Tibial artery (tissue), 4 donors: Measurements from ENCODE around the gene C20orf141.

Experiments used
- DNase-seq, 2 donors: peaks; one replicate each; pipeline ENCODE4 v3.0.0-alpha.2; 2019
- H3K27ac ChIP-seq, 2 donors: fragments of 200-600 bp; sonication (generic) in 1 of 2; 1 replicate in 1 of 2; 2 replicates in 1 of 2; pipeline ENCODE4 v1.5.1; 2018 to 2019; ENCODE audit warnings: mild to moderate bottlenecking in 1 of 2
- H3K27me3 ChIP-seq, 2 donors: fragments of 200-600 bp; sonication (generic) in 1 of 2; one replicate each; pipeline versions ENCODE4 v1.5.1 to v1.6.0; 2016 to 2019
- H3K36me3 ChIP-seq, 3 donors: fragments of 200-600 bp; sonication (generic) in 2 of 3; one replicate each; pipeline ENCODE4 v1.5.1; 2016 to 2019; ENCODE audit warnings: mild to moderate bottlenecking in 2 of 3
- H3K4me1 ChIP-seq, 4 donors: fragments of 200-600 bp; sonication (generic) in 2 of 4; 1 replicate in 3 of 4; 2 replicates in 1 of 4; pipeline ENCODE4 v1.5.1; 2016 to 2019
- H3K4me3 ChIP-seq, 2 donors: fragments of 200-600 bp; sonication (generic) in 1 of 2; 1 replicate in 1 of 2; 2 replicates in 1 of 2; pipeline ENCODE4 v1.5.1; 2018 to 2019; ENCODE audit warnings: mild to moderate bottlenecking in 2 of 2
- H3K9me3 ChIP-seq, 3 donors: fragments of 200-600 bp; sonication (generic) in 1 of 3; one replicate each; pipeline ENCODE4 v1.5.1; 2016 to 2019
- intact Hi-C: fragments of 100-400 bp; cut with DNase I; formaldehyde crosslinking; loops from one replicate; pipeline ENCODE4 v1.15.0; 2023; ENCODE audit warnings: low total_unique reads
- TF ChIP-seq, protein P1 (sequence below), 2 experiments: fragments of 200-600 bp in 1 of 2; fragments of 450-650 bp in 1 of 2; IDR thresholded peaks; one replicate each; pipeline ENCODE4 v1.5.1; 2017 to 2019; ENCODE audit warnings: antibody characterized with exemption in 2 of 2, mild to moderate bottlenecking in 1 of 2, moderate library complexity in 1 of 2

Gene C20orf141

DNA sequence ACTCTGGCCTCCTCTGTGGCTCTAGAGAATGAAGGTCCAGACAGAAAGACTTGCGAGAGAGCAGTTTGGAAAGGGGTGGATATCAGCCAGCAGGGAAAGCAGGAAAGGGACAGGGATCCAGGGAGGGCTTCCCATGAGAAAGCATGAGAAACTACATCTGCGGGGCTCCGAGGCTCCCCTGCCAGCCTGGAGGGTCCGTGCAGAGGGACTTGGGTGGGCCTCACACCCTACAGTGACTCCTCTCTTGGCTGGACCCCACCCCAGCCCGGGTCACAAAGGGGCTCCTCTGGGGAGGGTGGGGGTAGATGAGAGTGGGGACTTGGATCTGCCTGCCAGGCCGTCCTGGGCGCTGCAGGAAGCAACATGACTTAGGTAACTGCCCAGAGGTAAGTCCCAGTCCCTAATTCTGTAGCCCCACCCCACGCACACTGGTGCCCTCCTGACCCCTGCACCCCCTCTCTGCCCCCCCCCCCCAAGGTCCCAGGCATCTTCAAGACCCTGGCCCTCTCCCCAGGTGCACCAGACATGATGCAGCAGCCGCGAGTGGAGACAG is 1.3 kb downstream of the C20orf141 start, which contains the start of gene TMEM239:
Gene TMEM239 (plus strand): TSS at position 335 of the 553 bp plus-strand sequence. CDS start 191 bp downstream, at position 526.
- Histone ChIP-seq H3K4me1 (peaks cover 0 to 14% (median 10%) of the 10 kb centered on the region in 4 donors), H3K27me3 (peaks cover 0 to 63% of the 10 kb centered on the region in 2 donors), H3K36me3 (no peaks in the 10 kb centered on the region), H3K27ac (no peak within 1 kb of the TSS), H3K9me3 (peaks cover 0 to 13% (median 8%) of the 10 kb centered on the region in 3 donors), H3K4me3 (no peak within 1 kb of the TSS)
- TF ChIP-seq, protein P1, sequence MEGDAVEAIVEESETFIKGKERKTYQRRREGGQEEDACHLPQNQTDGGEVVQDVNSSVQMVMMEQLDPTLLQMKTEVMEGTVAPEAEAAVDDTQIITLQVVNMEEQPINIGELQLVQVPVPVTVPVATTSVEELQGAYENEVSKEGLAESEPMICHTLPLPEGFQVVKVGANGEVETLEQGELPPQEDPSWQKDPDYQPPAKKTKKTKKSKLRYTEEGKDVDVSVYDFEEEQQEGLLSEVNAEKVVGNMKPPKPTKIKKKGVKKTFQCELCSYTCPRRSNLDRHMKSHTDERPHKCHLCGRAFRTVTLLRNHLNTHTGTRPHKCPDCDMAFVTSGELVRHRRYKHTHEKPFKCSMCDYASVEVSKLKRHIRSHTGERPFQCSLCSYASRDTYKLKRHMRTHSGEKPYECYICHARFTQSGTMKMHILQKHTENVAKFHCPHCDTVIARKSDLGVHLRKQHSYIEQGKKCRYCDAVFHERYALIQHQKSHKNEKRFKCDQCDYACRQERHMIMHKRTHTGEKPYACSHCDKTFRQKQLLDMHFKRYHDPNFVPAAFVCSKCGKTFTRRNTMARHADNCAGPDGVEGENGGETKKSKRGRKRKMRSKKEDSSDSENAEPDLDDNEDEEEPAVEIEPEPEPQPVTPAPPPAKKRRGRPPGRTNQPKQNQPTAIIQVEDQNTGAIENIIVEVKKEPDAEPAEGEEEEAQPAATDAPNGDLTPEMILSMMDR (IDR thresholded peaks at IDR 0.05): no peak
- intact Hi-C loops: no loop called here
- no peak for DNase-seq

DNA sequence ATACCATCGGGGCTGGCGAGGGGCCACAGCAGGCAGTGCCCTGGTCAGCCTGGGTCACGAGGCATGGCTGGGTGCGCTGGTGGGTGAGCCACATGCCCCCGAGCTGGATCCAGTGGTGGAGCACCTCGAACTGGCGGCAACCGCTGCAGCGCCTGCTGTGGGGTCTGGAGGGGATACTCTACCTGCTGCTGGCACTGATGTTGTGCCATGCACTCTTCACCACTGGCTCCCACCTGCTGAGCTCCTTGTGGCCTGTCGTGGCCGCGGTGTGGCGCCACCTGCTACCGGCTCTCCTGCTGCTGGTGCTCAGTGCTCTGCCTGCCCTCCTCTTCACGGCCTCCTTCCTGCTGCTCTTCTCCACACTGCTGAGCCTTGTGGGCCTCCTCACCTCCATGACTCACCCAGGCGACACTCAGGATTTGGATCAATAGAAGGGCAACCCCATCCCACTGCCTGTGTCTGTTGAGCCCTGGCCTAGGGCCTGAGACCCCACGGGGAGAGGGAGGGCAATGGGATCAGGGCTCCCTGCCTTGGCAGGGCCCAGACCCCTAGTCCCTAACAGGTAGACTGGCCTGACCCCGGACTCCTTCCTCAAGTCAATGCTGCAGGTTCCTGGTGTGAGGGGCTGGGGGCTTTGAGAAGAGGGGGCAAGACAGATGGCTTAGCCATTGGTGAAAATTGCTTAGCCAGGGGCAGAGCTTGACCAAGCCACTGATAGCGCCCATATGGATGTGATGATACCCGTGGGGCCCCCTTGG is 2.0 kb downstream of the C20orf141 start:
- peaks cover 0 to 18% (median 13%) of the 10 kb centered on the region in 4 donors for H3K4me1 ChIP-seq
- intact Hi-C loops: no loop called here
- no peak overlapping the region for H3K4me3 ChIP-seq
- peaks cover 0 to 63% of the 10 kb centered on the region in 2 donors for H3K27me3 ChIP-seq
- peaks cover 0 to 10% (median 5%) of the 10 kb centered on the region in 3 donors for H3K9me3 ChIP-seq
- H3K36me3 ChIP-seq: no peaks in the 10 kb centered on the region
- TF ChIP-seq, protein P1 (IDR thresholded peaks at IDR 0.05): no peak
- peak in 1 of 2 donors; percentile 51 for DNase-seq
- no peak overlapping the region for H3K27ac ChIP-seq

DNA sequence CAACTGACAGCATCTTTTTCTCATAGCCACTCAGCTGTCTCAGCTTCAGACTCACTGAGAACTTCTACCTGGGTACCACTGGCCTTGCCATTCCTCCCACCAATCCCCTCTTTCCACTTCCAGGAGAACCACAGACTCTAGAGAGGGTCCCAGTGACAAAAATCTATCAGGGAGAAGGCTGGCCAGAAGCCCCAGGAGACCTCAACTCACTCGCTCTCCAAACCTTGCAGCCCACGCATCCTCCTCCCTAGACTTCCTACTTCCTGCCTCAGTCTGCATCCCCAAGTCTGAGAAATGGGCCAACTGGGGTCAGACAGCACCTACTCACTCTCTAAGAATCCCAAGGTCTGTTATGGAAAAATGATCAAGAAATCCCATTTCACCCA is 2.5 kb downstream of the C20orf141 start:
- Histone ChIP-seq H3K36me3 (no peaks in the 10 kb centered on the region), H3K4me1 (peaks cover 0 to 22% (median 13%) of the 10 kb centered on the region in 4 donors), H3K9me3 (peaks cover 0 to 5% (median 0%) of the 10 kb centered on the region in 3 donors), H3K4me3 (no peak overlapping the region), H3K27ac (no peak overlapping the region), H3K27me3 (peaks cover 0 to 63% of the 10 kb centered on the region in 2 donors)
- no peak for DNase-seq
- intact Hi-C loops: no loop called here
- TF ChIP-seq, protein P1 (IDR thresholded peaks at IDR 0.05): no peak

DNA sequence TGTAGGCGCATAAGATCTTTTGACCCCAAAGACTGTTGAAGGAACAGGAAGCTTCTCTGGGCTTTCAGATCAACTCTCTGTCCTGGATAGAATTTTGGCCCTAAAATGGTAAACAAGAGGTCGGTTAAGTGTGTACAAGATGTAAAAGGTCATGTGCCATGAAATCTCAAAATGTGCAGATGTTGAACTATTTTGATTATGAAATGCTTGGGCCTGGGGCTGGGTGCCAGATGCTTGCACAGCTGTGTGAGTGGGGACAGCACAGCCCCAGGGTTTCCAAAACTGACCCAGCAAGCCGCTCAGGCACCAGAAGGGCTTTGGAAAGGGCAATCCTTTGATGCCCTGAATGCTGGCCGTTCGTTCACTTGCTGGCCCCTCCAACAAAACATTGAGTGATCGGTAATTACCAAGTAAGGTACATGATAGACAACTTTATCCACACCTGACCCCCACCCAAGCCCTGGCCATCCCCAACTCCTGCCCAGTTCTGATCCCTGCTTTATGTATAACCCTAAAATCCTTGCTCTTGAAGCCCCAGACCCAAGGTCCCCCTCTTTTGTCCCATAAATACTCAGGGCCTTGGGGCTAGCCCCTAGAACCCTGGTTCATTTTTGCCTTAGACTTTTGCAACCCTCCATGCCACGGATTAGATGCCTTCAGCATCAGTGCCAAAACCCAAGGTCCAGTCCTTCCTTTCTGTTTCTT is 3.3 kb downstream of the C20orf141 start:
- TF ChIP-seq, protein P1 (IDR thresholded peaks at IDR 0.05): no peak
- no peaks in the 10 kb centered on the region for H3K9me3 ChIP-seq
- peak in 1 of 2 donors; percentile 32 for DNase-seq
- H3K4me3 ChIP-seq: no peak overlapping the region
- H3K27me3 ChIP-seq: peaks cover 0 to 62% of the 10 kb centered on the region in 2 donors
- no peak overlapping the region for H3K27ac ChIP-seq
- H3K4me1 ChIP-seq: peaks cover 0 to 22% (median 13%) of the 10 kb centered on the region in 4 donors
- intact Hi-C loops: no loop called here
- no peaks in the 10 kb centered on the region for H3K36me3 ChIP-seq

DNA sequence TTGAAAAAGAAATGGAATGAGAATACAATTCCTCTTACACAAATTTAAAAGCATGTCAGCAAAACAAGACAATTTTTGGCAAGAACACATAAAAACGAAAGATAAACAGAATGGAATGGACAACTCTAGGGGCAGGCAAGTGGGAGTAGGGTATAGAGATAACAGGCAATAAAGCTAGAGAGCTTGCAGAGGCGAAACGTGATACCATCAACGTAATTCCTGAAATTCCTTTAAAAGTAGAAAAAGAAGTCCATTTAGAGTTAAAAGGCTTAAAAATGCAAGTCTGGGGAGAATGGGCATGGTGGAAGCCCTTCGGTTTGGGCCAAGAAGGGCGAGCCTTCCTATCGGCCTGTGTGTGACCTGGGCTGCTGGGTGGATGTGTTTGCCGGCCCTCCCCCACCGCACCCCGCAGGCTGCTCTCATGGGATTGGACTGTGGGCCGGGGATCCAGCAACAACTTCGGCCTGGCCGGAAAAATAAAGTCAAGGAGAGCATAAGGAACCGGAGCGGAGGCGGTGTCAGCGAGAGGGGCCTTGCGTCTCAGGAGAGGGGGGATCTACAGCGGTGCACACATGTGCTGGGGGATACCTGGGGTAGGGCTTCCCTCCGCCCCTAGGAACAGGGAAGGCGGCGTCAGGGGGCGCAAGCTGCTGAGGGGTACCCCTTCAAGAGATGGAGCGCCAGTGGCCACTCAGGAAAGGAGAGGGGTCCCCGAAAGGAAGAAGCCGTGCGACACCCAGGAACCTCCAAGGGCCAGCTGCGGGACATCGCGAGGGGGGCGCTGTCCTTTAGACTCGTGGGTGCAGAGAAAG is 5.5 kb downstream of the C20orf141 start:
- Histone ChIP-seq H3K27me3 (peaks cover 0 to 57% of the 10 kb centered on the region in 2 donors), H3K4me3 (no peak overlapping the region), H3K4me1 (peaks cover 0 to 22% (median 13%) of the 10 kb centered on the region in 4 donors), H3K9me3 (no peaks in the 10 kb centered on the region), H3K27ac (no peak overlapping the region), H3K36me3 (no peaks in the 10 kb centered on the region)
- DNase-seq: no peak
- intact Hi-C loops: no loop called here
- TF ChIP-seq, protein P1 (IDR thresholded peaks at IDR 0.05): no peak
